Activated naive CD4-positive, alpha-beta T cell (primary cell): Measurements from ENCODE around the gene TRMT44.
"Not testable (repeated sequence)": the region's sequence is repeated elsewhere in the genome, so short reads cannot be mapped to it uniquely, and the experiment has no call there.

ENCODE experiments used
- DNase-seq, 4 experiments: peaks; one replicate each; lab custom pipeline; 2025; lab: John Stamatoyannopoulos, UW

TRMT44 gene

GRCh38 chr4:8407316-8407715 lies 33.3 kb upstream of the TRMT44 start:
- DNase-seq: no peak

GRCh38 chr4:8407756-8408155 lies 32.8 kb upstream of the TRMT44 start:
- no peak for DNase-seq

GRCh38 chr4:8409264-8410065 lies 31.1 kb upstream of the TRMT44 start:
- DNase-seq: peak in 1 of 4 experiments; percentile 25

GRCh38 chr4:8410066-8410625 lies 30.4 kb upstream of the TRMT44 start:
- no peak for DNase-seq

- DNase-seq: no peak
These were observed 29.8 kb upstream of the TRMT44 start for GRCh38 chr4:8410641-8411271.

- no peak for DNase-seq
These were observed 29.0 kb upstream of the TRMT44 start for GRCh38 chr4:8411351-8412180.

GRCh38 chr4:8412288-8412687 lies 28.3 kb upstream of the TRMT44 start:
- DNase-seq: no peak

GRCh38 chr4:8414377-8414776 lies 26.2 kb upstream of the TRMT44 start:
- DNase-seq: no peak

GRCh38 chr4:8417071-8417614 lies 23.4 kb upstream of the TRMT44 start:
- no peak for DNase-seq

- DNase-seq: no peak
These were observed 21.1 kb upstream of the TRMT44 start for GRCh38 chr4:8419222-8420041.

- DNase-seq: not testable (repeated sequence)
These were observed 20.4 kb upstream of the TRMT44 start for GRCh38 chr4:8420151-8420550.

GRCh38 chr4:8422327-8422726 lies 18.2 kb upstream of the TRMT44 start:
- DNase-seq: no peak

- no peak for DNase-seq
These were observed 17.8 kb upstream of the TRMT44 start for GRCh38 chr4:8422786-8423185.

GRCh38 chr4:8427262-8427661 lies 13.3 kb upstream of the TRMT44 start:
- no peak for DNase-seq

- DNase-seq: no peak
These were observed 12.8 kb upstream of the TRMT44 start for GRCh38 chr4:8427761-8428287.

- peak; percentile 86 to 91 (median 86) for DNase-seq
These were observed 12.1 kb upstream of the TRMT44 start for GRCh38 chr4:8428288-8429097.

GRCh38 chr4:8431553-8431952 lies 9.0 kb upstream of the TRMT44 start:
- DNase-seq: no peak

GRCh38 chr4:8433136-8433535 lies 7.4 kb upstream of the TRMT44 start:
- no peak for DNase-seq

- DNase-seq: no peak
These were observed 6.1 kb upstream of the TRMT44 start for GRCh38 chr4:8434251-8435073.
